ENCODE results near the gene ZNF521.

ZNF521 gene

DNA sequence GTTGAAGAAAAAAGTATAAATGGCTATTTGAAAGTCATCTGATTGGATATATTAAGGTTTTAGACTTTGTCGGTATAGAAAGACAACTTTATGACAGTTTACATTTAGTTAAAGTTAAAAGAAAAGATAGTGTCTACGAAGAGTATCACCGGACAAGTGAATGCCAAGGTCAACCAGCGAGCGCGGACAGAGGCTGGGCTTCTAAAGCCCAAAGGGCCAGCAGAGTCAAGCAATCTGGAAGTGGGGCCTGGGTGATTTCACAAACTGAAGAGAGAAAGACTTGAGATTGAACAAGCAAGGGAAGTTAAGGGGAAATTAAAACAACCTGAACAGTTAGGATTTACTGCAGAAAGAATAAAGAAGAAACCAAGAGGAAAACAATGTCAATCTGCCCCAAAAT, 16.3 kb downstream of the ZNF521 start:
- DNase-seq (ENCODE audit: low read depth): no peak

DNA sequence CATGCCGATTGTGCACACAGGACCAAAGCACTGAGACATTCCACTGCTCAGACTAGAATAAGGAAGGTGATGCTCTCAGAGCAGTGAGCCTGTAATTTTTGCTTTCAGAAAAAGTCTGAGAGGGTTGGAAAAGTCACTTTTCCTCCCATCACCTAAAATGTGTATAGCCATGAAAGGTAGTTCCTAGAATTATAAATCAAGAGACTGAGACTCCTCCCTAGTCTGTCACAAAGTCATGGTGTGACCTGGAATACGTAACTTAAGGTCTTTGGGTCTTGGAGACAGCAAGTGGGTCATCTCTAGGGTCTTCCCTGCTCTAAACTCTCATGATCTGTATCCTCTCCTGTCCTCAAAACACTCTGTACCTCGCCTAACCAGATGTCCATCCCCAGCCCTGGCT, 16.9 kb downstream of the ZNF521 start:
- DNase-seq (ENCODE audit: low read depth): no peak

DNA sequence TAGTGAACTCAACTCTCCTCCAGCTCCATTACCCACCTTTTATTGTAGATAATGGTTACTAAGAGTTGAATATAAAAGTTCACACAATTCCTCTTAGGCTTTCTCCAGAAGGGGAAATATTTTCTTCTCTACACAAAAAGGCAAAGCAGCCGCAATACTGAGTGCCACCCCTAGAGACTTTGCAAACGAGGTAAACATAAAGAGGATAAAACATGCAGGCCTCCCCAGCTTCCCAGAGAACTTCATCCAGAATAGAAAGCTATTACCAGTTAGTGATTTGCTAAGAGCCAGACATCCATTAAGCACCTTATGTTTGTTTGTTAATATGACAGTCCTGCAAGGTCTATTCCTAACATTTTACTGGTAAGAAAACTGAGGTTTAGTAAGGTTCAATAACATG, 17.4 kb downstream of the ZNF521 start:
- DNase-seq (ENCODE audit: low read depth): no peak

DNA sequence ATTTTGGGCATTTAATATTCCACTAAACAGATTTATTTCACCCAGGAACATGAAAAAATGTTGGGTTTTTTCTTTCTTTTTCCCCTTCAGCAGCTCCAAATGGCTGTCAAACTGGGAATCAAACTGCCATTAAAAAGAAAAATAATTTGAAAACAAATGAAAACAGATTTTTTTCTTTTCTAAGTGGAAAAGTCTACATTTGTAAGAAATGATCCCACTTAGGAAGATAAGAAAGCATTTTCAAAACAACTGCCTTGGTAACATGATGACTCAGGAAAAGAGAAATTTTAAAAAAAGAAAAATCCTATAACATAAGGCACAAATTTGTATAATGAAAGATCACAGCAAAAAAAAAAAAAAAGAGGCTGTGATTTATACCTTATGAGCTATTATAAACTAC, 20.0 kb downstream of the ZNF521 start:
- DNase-seq (ENCODE audit: low read depth): no peak

DNA sequence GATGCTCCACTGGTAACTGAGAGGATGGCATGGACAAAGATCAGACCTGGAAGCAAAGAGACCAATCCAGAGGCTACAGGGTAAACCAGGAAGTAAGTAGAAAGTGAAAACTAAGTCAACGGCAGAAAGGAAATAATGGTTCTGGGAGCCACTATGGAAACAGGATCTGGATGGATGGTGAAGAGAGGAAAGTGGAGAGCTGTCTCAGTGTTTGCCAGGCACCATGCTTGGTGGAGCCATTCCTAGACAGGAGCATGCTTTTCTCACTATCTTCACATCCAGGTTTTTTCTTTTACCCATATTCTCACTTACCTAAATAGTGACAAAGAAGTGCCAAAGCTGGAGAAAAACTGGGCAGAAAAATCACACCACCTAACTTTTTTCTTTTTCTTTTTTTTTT, 22.2 kb downstream of the ZNF521 start:
- no peak for DNase-seq (ENCODE audit: low read depth)

DNA sequence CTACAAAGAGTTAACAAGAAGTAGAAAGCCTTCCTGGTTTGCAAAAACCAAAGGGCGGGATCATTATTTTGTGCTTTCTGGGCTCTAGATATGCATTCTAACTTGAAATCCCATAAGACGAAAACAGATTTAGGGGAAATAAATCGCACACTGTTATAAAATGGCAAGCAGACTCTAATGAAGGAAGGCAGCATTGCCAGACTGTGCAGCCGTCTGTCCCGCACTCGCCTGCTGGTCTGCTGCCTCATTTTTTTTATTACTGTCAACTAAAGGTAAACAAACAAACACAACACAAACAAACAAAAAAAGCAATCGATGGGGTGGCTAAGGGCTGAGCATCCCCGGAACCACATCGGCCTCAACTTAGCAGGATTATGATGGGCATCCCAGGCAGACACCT, 24.4 kb downstream of the ZNF521 start:
- no peak for DNase-seq (ENCODE audit: low read depth)

DNA sequence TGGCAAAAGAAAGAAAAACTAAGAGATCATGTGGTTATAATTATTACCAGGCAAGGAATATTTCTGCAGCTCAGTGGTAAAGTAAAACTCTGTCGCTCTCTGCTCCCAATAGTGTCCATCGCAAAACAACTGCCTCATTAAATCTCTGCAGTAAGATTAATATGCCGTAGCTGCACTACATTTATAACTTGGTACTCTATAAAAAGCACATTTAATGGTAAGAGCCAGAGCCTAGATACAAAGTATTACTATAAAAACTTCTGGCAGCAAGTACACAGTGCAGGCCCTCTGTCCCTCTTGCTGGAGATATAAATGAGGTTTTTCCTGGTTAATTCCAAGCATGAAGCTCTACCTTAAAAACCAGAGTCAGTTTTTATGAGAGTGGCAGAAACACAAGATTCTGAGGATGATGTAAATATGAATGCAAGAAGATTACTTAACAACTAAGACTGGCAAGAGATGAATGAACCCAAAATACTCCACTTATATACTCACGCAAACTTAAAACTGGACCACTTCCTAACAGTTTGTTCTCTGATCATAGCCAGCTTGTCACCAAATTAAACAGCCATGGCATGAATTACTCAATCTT, 25.5 kb downstream of the ZNF521 start:
- DNase-seq (ENCODE audit: low read depth): no peak

DNA sequence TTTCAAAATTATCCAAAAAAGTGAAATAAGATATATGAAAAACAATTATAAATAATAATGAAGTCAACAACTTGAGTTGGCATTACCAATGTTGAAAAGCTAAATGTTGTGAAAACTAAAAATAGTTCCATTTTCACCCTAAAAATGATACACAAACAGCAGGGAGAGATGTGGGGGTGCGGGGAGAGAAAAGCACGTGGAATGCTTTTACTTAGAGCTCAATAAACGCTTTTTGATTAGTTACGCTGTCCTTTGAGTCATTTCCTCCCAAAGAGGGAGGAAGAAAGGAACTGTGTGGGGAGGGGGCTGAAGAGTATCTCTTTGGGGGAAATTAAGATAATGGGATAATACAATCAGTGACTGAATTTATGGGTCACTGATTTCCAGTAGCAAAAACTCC, 29.2 kb downstream of the ZNF521 start:
- no peak for DNase-seq (ENCODE audit: low read depth)

DNA sequence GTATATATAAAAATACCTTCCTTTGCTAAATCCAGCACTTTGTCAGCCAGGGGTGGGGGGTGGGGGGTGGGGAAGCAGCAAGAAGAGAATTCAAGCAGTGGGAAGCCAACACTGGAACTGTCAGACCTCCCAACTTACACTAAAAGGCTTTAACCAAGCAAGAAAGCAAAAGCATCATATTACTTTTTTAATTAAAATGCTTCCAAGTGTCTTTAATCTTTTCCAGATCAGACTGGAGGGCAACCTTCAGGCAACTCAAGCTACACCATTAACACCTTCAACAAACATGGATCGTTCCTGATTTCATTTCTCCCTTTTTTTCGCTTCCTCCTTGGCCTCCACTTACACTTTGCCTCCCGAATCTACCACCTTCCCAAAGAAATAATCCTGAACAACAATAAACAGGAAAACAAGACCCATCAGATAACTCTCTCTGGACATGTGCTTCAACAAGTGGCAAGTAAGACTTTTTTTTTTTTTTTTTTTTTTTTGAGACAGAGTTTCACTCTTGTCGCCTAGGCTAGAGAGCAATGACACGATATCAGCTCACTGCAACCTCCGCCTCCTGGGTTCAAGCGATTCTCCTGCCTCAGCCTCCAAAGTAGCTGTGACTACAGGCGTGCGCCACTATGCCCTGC, 35.5 kb downstream of the ZNF521 start:
- no peak for DNase-seq (ENCODE audit: low read depth)

DNA sequence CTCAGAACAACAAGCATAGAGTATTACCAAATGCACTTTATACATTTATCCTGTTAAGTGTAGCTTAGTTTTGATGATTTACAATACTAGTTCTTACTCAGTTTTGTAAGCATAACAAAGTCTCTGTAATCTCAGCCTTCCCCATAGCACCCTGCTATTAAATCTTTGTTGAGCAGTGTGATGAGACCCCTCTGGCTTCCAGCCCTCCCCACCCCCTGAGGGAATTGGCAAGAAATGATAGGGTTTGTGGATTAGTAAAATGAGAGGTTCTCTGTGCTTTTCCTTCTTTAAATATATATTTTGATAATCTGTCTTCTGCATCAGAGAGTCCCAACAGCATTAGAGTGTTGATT, 37.2 kb downstream of the ZNF521 start:
- DNase-seq (ENCODE audit: low read depth): no peak

DNA sequence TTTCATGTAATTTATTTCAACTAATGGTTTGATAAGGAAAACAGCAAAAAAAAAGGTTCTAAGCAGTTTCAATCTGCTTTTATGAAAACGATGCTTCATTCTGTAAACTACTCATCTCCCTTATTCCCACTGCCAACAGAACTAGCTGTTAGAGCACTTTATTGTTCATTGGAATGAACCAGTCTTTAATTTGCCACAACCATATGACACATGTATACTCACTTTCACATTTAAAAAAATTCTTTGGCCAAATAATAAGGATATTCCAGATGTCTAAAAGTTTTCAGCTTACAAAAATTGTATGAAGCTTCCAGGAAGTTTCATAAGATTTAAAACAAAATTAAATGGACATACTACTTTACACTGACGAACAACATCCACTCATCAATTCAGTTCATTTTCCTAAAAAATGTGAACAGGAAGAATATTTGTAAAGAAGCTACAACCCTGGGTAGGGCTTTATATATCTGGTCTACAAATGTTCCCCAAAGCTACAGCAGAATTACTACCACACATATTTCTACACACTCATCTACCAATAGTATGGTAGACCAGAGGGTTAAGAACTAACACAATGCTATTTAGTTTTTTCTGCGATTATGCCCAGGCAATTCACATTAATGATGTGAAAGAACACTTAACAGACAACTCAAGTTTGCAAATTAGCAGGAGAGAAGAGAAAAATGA, 37.7 kb downstream of the ZNF521 start:
- DNase-seq (ENCODE audit: low read depth): no peak

DNA sequence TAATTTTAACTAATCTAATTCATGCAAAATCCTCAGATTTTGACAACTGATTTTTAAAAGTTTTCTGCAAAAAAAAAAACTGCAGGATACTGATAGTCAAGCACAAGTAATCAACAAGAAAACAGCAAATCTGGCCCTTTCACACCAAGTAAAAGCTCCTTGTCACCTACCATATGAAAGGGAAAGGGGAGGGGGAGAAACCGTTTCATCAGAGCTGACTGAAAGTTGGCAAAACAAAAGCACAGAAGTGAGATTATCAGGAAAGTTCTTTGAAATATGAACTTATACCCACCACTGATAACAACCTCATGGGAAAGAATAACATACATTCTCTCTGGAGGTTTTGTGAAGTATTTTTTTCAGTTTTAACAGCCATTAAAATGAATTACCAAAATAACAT, 38.7 kb downstream of the ZNF521 start:
- no peak for DNase-seq (ENCODE audit: low read depth)

DNA sequence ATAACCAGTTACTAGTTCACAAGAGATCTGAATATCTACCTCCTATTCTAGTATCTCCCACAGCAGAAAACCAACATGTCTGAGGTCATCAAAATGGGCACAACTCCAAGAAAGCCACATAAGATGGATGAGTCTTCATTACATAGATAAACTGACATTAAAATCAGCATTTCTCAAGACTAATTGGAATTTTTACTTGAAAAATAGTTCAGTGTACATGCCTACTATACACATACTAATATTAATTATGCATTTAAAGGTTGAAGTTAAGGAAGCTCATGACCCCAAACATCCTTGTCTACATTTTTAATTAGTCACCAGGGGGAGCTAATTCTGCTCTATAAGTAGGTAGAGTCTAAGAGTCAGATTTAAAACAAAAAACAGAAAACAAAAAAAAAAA, 41.9 kb downstream of the ZNF521 start:
- no peak for DNase-seq (ENCODE audit: low read depth)

DNA sequence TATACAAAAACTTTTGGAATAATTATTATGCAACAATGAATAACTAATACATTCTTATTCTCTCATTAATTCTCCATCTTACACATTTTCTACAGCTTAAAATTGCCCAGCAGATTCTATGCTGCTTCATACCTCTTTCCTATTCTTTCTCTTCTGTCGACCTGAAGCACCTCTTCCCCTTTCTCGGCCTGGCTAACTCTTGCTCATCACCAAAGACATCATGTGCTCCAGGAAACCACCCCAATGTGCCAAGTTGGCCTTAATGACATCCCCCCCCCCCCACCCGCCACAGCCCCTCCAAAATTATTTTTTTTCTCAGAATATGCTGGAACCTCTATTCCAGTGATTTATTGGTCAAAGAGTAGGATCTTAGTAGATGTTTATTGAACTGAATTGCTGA, 43.6 kb downstream of the ZNF521 start:
- no peak for DNase-seq (ENCODE audit: low read depth)

DNA sequence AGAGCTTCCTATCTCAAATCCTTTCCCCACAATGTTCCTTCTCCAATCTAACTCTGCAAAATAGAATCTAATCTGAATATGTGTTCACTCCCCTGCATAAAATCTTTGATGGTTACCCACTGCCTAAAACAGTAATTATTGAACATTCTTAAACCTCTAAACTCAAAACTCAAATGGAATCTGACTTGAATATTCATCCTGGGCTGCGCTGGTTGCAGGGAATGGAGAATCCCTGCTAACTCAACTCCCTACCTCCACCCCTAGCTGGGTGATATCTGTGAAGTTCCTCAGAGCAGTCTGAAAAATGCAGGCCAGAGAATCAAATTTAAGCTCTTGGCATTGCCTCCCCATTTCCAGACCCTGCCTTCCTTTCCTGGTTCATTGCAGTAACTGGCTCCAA, 44.8 kb downstream of the ZNF521 start:
- DNase-seq (ENCODE audit: low read depth): no peak

DNA sequence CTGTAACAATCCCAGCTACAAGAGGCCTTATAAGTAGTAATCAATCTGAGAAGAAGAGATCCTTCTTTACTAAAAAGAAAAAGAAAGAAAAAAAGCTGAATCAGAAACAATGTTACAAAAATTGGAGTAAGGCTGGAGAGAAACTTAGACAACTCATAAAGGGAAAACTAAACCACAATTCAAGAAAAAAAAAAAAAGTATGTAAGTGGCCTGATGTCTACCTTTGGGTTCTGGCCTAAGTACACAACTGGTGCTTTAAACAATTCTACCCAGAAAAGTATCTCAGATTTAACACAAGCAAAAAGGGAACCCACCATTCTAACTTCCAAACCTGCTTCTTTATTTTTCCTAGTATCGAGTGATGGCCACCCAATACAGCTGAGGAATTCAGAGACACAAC, 45.3 kb downstream of the ZNF521 start:
- DNase-seq (ENCODE audit: low read depth): no peak

DNA sequence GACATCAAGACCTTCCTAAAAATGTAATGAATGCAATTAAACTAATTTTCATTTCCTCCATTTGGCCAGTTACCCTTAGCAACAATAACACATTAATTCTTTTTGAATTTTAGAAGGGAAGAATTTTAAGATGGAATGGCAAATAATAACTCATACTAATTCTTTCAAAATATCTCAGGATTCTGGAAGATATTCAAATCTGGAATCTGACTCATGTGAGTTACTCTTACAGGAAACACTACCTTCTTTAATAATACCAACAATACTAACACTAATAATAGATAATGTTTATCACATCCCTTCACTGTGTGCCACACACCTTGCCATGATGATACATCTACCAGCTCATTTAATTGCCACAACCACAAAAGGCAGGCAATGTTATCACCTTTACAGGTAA, 46.4 kb downstream of the ZNF521 start:
- DNase-seq (ENCODE audit: low read depth): no peak

DNA sequence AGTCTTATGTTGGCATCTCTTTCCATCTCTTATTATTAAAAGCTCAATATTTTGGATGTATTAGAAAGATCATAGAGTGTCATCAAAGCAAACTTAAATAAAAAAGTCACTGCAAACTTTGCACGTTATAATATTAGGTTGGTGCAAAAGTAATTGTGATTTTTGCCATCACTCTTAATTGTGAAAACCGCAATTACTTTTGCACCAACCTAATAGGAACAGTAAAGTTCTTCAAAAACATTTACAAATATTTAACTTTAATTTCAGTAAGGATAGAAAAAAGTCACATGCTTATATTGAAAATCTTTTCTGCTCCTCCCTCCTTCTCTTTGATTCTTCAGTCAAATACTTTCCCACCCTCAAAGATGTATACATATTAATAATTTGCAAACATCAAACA, 51.5 kb downstream of the ZNF521 start:
- DNase-seq (ENCODE audit: low read depth): no peak

DNA sequence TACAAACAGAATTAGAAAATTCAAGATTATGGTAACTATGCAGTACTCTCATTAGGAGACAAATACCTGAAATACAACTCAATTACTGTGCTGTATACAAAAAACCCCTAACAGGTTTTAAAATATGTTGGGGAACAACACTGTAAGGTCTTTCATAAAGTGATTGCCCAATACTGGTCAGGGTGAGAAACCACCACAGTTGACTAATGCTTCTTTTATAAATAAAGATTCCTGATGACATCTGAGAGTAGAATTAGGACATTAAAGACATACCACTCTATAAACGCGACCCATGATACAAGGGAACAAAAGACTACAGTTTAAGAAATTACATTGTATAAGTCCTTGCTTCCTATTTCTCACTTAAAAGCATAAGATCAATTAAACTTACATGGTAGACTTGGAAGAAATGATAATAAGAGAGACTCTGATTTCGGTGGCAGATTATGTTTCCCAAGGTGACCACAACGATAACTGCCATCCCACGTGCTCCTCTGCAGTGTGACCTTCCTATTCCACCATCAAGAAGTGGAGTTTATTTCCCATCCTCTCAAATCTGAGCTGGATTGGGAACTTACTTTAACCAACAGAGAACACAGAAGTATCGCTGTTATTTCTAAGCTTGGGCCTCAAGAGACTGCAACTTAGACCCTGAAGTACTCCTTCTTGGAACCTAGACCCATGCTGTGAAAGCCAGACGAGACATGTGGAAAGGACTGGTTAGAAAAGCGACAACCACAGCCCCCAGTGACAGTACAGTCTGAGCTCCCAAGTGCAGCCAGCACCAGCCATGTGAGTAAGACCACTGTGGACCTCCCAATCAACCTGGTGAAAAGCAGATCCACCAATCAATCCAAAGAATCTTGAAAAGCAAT, 52.3 kb downstream of the ZNF521 start:
- DNase-seq (ENCODE audit: low read depth): no peak

DNA sequence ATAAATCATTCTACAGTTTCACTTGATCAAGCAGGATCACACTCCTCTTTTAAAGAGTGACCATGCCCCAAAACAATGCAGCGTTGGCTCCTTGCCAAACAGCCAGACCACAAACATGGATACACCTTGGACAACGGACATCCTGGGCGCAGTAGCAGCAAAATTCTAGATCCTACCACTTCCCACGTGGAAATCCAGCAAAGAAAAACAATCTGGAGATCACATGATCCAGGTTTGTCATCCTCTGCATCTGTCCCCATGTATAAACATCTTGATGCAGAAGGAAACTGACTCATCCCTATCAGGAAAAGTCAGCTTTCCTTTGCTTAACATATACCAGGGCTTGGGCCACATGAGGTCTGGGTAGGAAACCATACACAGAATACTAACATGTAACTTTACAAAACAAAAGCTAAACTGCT, 53.1 kb downstream of the ZNF521 start:
- no peak for DNase-seq (ENCODE audit: low read depth)

DNA sequence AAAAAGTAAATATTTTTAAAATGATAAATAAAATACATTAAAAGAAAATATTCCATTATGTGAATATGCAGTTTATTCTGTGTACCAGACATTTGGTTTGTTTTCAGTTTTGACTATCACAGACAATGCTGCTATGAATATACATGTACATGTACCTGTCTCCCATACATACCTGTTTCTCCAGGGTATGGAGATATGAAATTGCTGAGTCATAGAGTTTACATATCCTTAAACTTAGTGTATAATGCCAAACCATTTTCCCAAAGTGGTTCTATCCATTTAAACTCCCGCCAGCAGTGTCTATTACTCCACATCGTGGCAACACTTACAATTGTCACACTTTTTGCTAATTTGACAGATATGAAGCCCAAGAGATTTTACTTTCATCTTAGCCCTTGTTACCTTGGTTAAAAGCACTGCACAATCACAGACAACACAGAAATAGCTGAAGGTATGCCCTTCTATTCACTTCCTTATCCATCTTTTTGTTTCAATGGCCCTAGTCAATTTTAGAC, 56.3 kb downstream of the ZNF521 start:
- no peak for DNase-seq (ENCODE audit: low read depth)

DNA sequence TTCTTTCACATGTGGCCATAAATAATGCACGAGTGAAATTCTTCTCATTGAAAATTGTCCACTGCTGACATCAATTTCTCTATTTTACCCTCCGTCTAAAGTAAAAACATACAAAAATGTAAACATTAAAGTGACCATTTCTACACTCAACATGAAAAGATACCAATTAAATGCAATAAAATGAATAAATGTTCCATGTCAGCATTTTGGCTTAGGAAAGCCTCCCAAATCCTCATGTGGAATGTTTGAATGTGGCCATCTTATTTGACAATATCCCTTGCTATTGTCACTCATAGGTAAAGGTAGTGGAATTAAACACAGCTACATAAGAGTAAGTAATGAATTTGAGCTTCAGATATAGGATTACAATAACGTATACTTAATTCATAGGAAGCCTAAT, 60.8 kb downstream of the ZNF521 start:
- DNase-seq (ENCODE audit: low read depth): no peak
